K562 (cell line): Measurements from ENCODE around the gene ENTPD3. TPM values are rescaled to one million over a fixed set of nuclear protein-coding genes. Genes with fewer than 3 reads are reported as not detected.

Experiments used
- ATF3 ChIP-seq, 2 experiments: fragments of 450-650 bp in 1 of 2; sonication (generic) in 1 of 2; formaldehyde crosslinking in 1 of 2; IDR thresholded peaks in 1 of 2; conservative IDR thresholded peaks in 1 of 2; 2 replicates each; pipeline versions ENCODE4 v1.6.1 to v1.8.1; 2016 to 2023; ENCODE audit warnings: mild to moderate bottlenecking in 2 of 2, moderate library complexity in 2 of 2, inconsistent platforms in 1 of 2, missing genetic modification reagents in 1 of 2
- CBX5 ChIP-seq: IDR thresholded peaks from 2 replicates; pipeline ENCODE4 v1.6.1; 2014; ENCODE audit warnings: low read depth, borderline replicate concordance
- ETS2 ChIP-seq: IDR thresholded peaks from 2 replicates; pipeline ENCODE4 v1.6.1; 2016; ENCODE audit warnings: borderline replicate concordance, missing genetic modification characterization, mild to moderate bottlenecking, moderate library complexity, missing compliant biosample characterization; ENCODE audit not compliant: poor library complexity, severe bottlenecking
- FOXO4 ChIP-seq: fragments of 450-650 bp; formaldehyde crosslinking; IDR thresholded peaks from 2 replicates; pipeline ENCODE4 v1.4.0; 2020; ENCODE audit warnings: mild to moderate bottlenecking, moderate library complexity
- GABPA ChIP-seq: fragments of 200-800 bp; sonication (Bioruptor generic); conservative IDR thresholded peaks from 2 replicates; pipeline ENCODE4 v1.6.1; 2016; ENCODE audit warnings: low read depth, missing genetic modification characterization, missing compliant biosample characterization
- HMBOX1 ChIP-seq: sonication (generic); IDR thresholded peaks from 2 replicates; pipeline ENCODE4 v1.6.1; 2016
- MAFK ChIP-seq: IDR thresholded peaks from 2 replicates; pipeline ENCODE4 v1.6.1; 2011; ENCODE audit warnings: low read length, improper control_type of control experiment
- RCOR1 ChIP-seq, 2 experiments: IDR thresholded peaks; 2 replicates each; pipeline ENCODE4 v1.6.1; 2012; ENCODE audit warnings: low read depth in 2 of 2, low read length in 2 of 2, borderline replicate concordance in 1 of 2, improper control_type of control experiment in 1 of 2
- SMARCA4 ChIP-seq: fragments of 450-650 bp; IDR thresholded peaks from 2 replicates; pipeline ENCODE4 v1.6.1; 2016
- TBL1XR1 ChIP-seq, 2 experiments: IDR thresholded peaks; 2 replicates each; pipeline ENCODE4 v1.6.1; 2012; ENCODE audit warnings: improper control_type of control experiment in 2 of 2, low read length in 2 of 2, mild to moderate bottlenecking in 1 of 2
- TRIM24 ChIP-seq, 2 experiments: fragments of 450-650 bp; IDR thresholded peaks; 2 replicates each; pipeline ENCODE4 v1.6.1; 2016
- ZBTB11 ChIP-seq, 3 experiments: fragments of 200-800 bp in 1 of 3; fragments of 250-450 bp in 1 of 3; fragments of 450-650 bp in 1 of 3; sonication (Bioruptor Pico) in 1 of 3; sonication (Bioruptor generic) in 1 of 3; formaldehyde crosslinking in 1 of 3; IDR thresholded peaks; 2 replicates each; pipeline versions ENCODE4 v1.6.1 to v1.8.0; 2016 to 2022; ENCODE audit warnings: mild to moderate bottlenecking in 2 of 3, missing genetic modification characterization in 2 of 3, missing compliant biosample characterization in 1 of 3, moderate library complexity in 1 of 3
- ZKSCAN8 ChIP-seq: fragments of 200-800 bp; sonication (Bioruptor generic); IDR thresholded peaks from 2 replicates; pipeline ENCODE4 v1.6.1; 2016; ENCODE audit warnings: missing genetic modification characterization, missing compliant biosample characterization
- ZNF146 ChIP-seq: IDR thresholded peaks from one replicate; pipeline ENCODE4 v1.6.1; 2018; ENCODE audit warnings: missing compliant biosample characterization; ENCODE audit not compliant: unreplicated experiment
- ZNF583 ChIP-seq: fragments of 250-450 bp; sonication (Bioruptor Pico); IDR thresholded peaks from 2 replicates; pipeline ENCODE4 v1.4.0; 2020
- polyA plus RNA-seq, 8 experiments: library from polyadenylated mRNA; depleted of rRNA in 4 of 8; stranded (reverse) in 5 of 8; unstranded in 3 of 8; fragments of >200 nt; fragmentation: Nextera tagmentation in 2 of 8; fragmentation: Illumina TruSeq in 1 of 8; extraction: Ambion mirVana in 2 of 8; extraction: Trizol in 1 of 8; gene quantifications; 2 replicates each; pipeline versions ENCODE4 v1.2.1 to v1.2.3, GENCODE V29; 2011 to 2014; ENCODE audit warnings: inconsistent platforms in 1 of 8, missing spikeins in 1 of 8
- total RNA-seq, 7 experiments: library from RNA; depleted of rRNA in 6 of 7; stranded (reverse); fragments of >200 nt in 6 of 7; fragmentation: Illumina TruSeq in 2 of 7; extraction: Trizol in 2 of 7; gene quantifications; 2 replicates each; pipeline versions ENCODE4 v1.2.1 to v1.2.3, GENCODE V29; 2011 to 2021; ENCODE audit warnings: low replicate concordance in 1 of 7

Gene ENTPD3
- total and polyA plus RNA-seq, 9 of the 15 experiments (the other 6 are each of a cell fraction or from before 2014, with no cell fraction given), result 0.23 to 2.1 (median 0.58) TPM

GRCh38 chr3:40379674-40380306 lies 7.2 kb upstream of the ENTPD3 start (continued):
- TF ChIP-seq ZKSCAN8 (0 out of 2 replicates have a peak, but pooled peaks have one; percentile 27), ZBTB11 (CRISPR knock-in tag; IDR thresholded peaks at IDR 0.05) (peak in 1 of 3 experiments; percentile 54; a peak in 1 of 6 replicates), ZNF146 (no peak), TBL1XR1 (IDR thresholded peaks at IDR 0.05; ENCODE audit: low read length in 2 of 2) (peak in 1 of 2 experiments; percentile 78; a peak in 2 of 4 replicates), FOXO4 (CRISPR knock-in tag) (no peak), CBX5 (no peak), TRIM24 (IDR thresholded peaks at IDR 0.05) (peak in 1 of 2 experiments; percentile 53; a peak in 1 of 4 replicates), MAFK (no peak), GABPA (peak; percentile 40; the same call in 1 of the 2 replicates), ETS2 (tag) (peak; percentile 38), ZNF583 (CRISPR knock-in tag) (no peak), HMBOX1 (peak; percentile 53; the same call in 1 of the 2 replicates), ATF3 (IDR thresholded peaks at IDR 0.05) (peak; percentile 76), ATF3 (CRISPR knock-in tag; conservative IDR thresholded peaks at IDR 0.05) (no peak), SMARCA4 (peak; percentile 51; the same call in 1 of the 2 replicates), RCOR1 (IDR thresholded peaks at IDR 0.05; ENCODE audit: borderline replicate concordance in 1 of 2, low read depth in 2 of 2, low read length in 2 of 2) (peak in 1 of 2 experiments; percentile 64; a peak in 2 of 4 replicates)
